K562 (cell line): ENCODE measurements around the gene DNAH17. TPM values are rescaled to one million over a fixed set of nuclear protein-coding genes. Genes with fewer than 3 reads are reported as not detected.

Experiments
- ATAC-seq: fragments of 200-7000 bp; cut with Tn5 transposase; 3 replicates; pipeline ENCODE4 v1.9.1; 2020; ENCODE audit warnings: moderate library complexity
- BruUV-seq: library from RNA; stranded (reverse); fragments of 400-500 nt; replicated peaks from 2 replicates; lab custom pipeline; 2021; lab: Mats Ljungman, UMichigan
- CTCF ChIA-PET: fragments of 300-600 bp; formaldehyde crosslinking; extraction: SDS; loops from one replicate; lab custom pipeline; 2021; ENCODE audit warnings: low intra/inter-chr PET ratio; lab: Yijun Ruan, JAX
- POLR2A ChIA-PET: fragments of 300-600, 350-650 bp; sonication (Branson Sonifier 250); formaldehyde crosslinking; extraction: SDS; loops from one replicate; lab custom pipeline; 2021; ENCODE audit warnings: antibody characterized with exemption, inconsistent platforms; lab: Yijun Ruan, JAX
- DNase-seq, 4 experiments: peaks; one replicate each; pipeline versions ENCODE4 v3.0.0 to v3.0.0-alpha.2; 2011 to 2018; ENCODE audit warnings: low spot score in 3 of 4, mixed read lengths in 3 of 4; ENCODE audit errors: extremely low read depth in 1 of 4
- FAIRE-seq: peaks from 2 replicates; lab custom pipeline; 2011; peaks lifted over from hg19 to GRCh38; lab: Jason Lieb, UNC
- H2AFZ ChIP-seq: 2 replicates; pipeline ENCODE4 v1.6.0; 2011; ENCODE audit warnings: low read depth, low read length, control low read depth, inconsistent platforms
- H3K27ac ChIP-seq: fragments of 200-600 bp; 3 replicates; pipeline ENCODE4 v1.8.0; 2011; ENCODE audit warnings: low read depth, mild to moderate bottlenecking, control low read depth, inconsistent platforms, low read length, moderate library complexity, mixed read lengths; ENCODE audit errors: extremely low read depth
- H3K27me3 ChIP-seq, 2 experiments: fragments of 300-600 bp in 1 of 2; 2 replicates in 1 of 2; 3 replicates in 1 of 2; pipeline versions ENCODE4 v1.6.0 to v1.8.0; 2011; ENCODE audit warnings: inconsistent platforms in 2 of 2, low read length in 2 of 2, mild to moderate bottlenecking in 1 of 2, mixed read lengths in 1 of 2, moderate library complexity in 1 of 2; ENCODE audit not compliant: control insufficient read depth in 2 of 2, insufficient read depth in 2 of 2
- H3K36me3 ChIP-seq: fragments of 300-600 bp; 3 replicates; pipeline ENCODE4 v1.8.0; 2011; ENCODE audit warnings: mild to moderate bottlenecking, low read length, inconsistent platforms; ENCODE audit not compliant: control insufficient read depth, insufficient read depth
- H3K4me1 ChIP-seq, 2 experiments: fragments of 200-600 bp in 1 of 2; replicated peaks in 1 of 2; 2 replicates in 1 of 2; 3 replicates in 1 of 2; pipeline versions ENCODE4 v1.5.1 to v1.8.0; 2011; ENCODE audit warnings: inconsistent platforms in 2 of 2, low read length in 2 of 2, mild to moderate bottlenecking in 1 of 2, mixed read lengths in 1 of 2, moderate library complexity in 1 of 2; ENCODE audit not compliant: control insufficient read depth in 2 of 2, insufficient read depth in 2 of 2
- H3K4me2 ChIP-seq: 2 replicates; pipeline ENCODE4 v1.6.1; 2011; ENCODE audit warnings: low read length, control low read depth, inconsistent platforms, mixed read lengths; ENCODE audit not compliant: insufficient read depth
- H3K4me3 ChIP-seq: fragments of 200-600 bp; sonication (generic), shearing (Covaris generic); 2 replicates; pipeline ENCODE4 v1.5.1; 2016; ENCODE audit warnings: control low read depth, inconsistent platforms
- H3K79me2 ChIP-seq: fragments of 200-600 bp; 3 replicates; pipeline ENCODE4 v1.8.0; 2011; ENCODE audit warnings: low read length, inconsistent platforms; ENCODE audit not compliant: control insufficient read depth, insufficient read depth
- H3K9ac ChIP-seq, 2 experiments: 2 replicates each; pipeline versions ENCODE4 v1.6.0 to v1.6.1; 2011; ENCODE audit warnings: low read depth in 2 of 2, low read length in 2 of 2, control low read depth in 1 of 2, inconsistent platforms in 1 of 2, mild to moderate bottlenecking in 1 of 2, mixed read lengths in 1 of 2; ENCODE audit not compliant: insufficient read depth in 1 of 2
- H3K9me1 ChIP-seq: one replicate; pipeline ENCODE4 v1.6.0; 2011; ENCODE audit warnings: inconsistent platforms, mild to moderate bottlenecking, low read length, moderate library complexity; ENCODE audit not compliant: control insufficient read depth, insufficient read depth
- H3K9me3 ChIP-seq: replicated peaks from 2 replicates; pipeline ENCODE4 v1.5.1; 2011; ENCODE audit warnings: low read depth, low read length, inconsistent platforms; ENCODE audit not compliant: control insufficient read depth, insufficient read depth
- H4K20me1 ChIP-seq: replicated peaks from 2 replicates; pipeline ENCODE4 v1.6.1; 2011; ENCODE audit warnings: low read length, inconsistent platforms, mixed read lengths; ENCODE audit not compliant: control insufficient read depth, insufficient read depth
- CHAMP1 ChIP-seq: fragments of 450-650 bp; IDR thresholded peaks from 2 replicates; pipeline ENCODE4 v1.6.1; 2016; ENCODE audit warnings: mild to moderate bottlenecking
- DDX20 ChIP-seq: fragments of 450-650 bp; IDR thresholded peaks from 2 replicates; pipeline ENCODE4 v1.6.1; 2016; ENCODE audit warnings: missing genetic modification characterization, low read depth, mild to moderate bottlenecking, missing compliant biosample characterization, moderate library complexity
- GTF2E2 ChIP-seq: fragments of 200-800 bp; sonication (Bioruptor generic); IDR thresholded peaks from 2 replicates; pipeline ENCODE4 v1.6.1; 2016; ENCODE audit warnings: missing genetic modification characterization, missing compliant biosample characterization
- MCM3 ChIP-seq: fragments of 450-650 bp; IDR thresholded peaks from 2 replicates; pipeline ENCODE4 v1.6.1; 2016
- MCM7 ChIP-seq, 2 experiments: fragments of 450-650 bp; IDR thresholded peaks; 2 replicates each; pipeline ENCODE4 v1.6.1; 2016 to 2018
- MYNN ChIP-seq, 2 experiments: sonication (generic); formaldehyde crosslinking in 1 of 2; IDR thresholded peaks; 2 replicates each; pipeline versions ENCODE4 v1.5.0 to v1.6.1; 2016 to 2020; ENCODE audit warnings: antibody characterized with exemption in 1 of 2, missing genetic modification reagents in 1 of 2
- NCOA4 ChIP-seq: fragments of 450-650 bp; IDR thresholded peaks from 2 replicates; pipeline ENCODE4 v1.6.1; 2018; ENCODE audit warnings: mild to moderate bottlenecking; ENCODE audit not compliant: partially characterized antibody
- NR3C1 ChIP-seq: sonication (generic); formaldehyde crosslinking; IDR thresholded peaks from 2 replicates; pipeline ENCODE4 v1.8.1; 2022; ENCODE audit warnings: missing genetic modification reagents
- NUFIP1 ChIP-seq: fragments of 450-650 bp; IDR thresholded peaks from 2 replicates; pipeline ENCODE4 v1.6.1; 2018; ENCODE audit not compliant: partially characterized antibody
- PRPF4 ChIP-seq: fragments of 200-400 bp; formaldehyde crosslinking; IDR thresholded peaks from one replicate; pipeline ENCODE4 v1.6.1; 2017; ENCODE audit warnings: low read length, low read depth, mild to moderate bottlenecking; ENCODE audit not compliant: insufficient read depth, poor library complexity, severe bottlenecking
- RB1 ChIP-seq: fragments of 450-650 bp; IDR thresholded peaks from 2 replicates; pipeline ENCODE4 v1.6.1; 2017; ENCODE audit warnings: low read depth, mild to moderate bottlenecking
- RCOR1 ChIP-seq, 2 experiments: IDR thresholded peaks; 2 replicates each; pipeline ENCODE4 v1.6.1; 2012; ENCODE audit warnings: low read depth in 2 of 2, low read length in 2 of 2, borderline replicate concordance in 1 of 2, improper control_type of control experiment in 1 of 2
- SETDB1 ChIP-seq: IDR thresholded peaks from one replicate; pipeline ENCODE4 v1.6.1; 2012; ENCODE audit warnings: low read length, control low read depth, inconsistent platforms
- STAT5B ChIP-seq: fragments of 250-450 bp; sonication (Bioruptor Pico); IDR thresholded peaks from 2 replicates; pipeline ENCODE4 v1.8.0; 2021; ENCODE audit warnings: mild to moderate bottlenecking, inconsistent platforms
- TEAD4 ChIP-seq, 2 experiments: sonication (generic) in 1 of 2; formaldehyde crosslinking in 1 of 2; IDR thresholded peaks; 2 replicates each; pipeline versions ENCODE4 v1.6.1 to v1.8.0; 2012 to 2022; ENCODE audit warnings: borderline replicate concordance in 1 of 2, inconsistent platforms in 1 of 2, low read length in 1 of 2, mild to moderate bottlenecking in 1 of 2, missing genetic modification reagents in 1 of 2
- THAP7 ChIP-seq: fragments of 250-450 bp; sonication (Bioruptor Pico); IDR thresholded peaks from 2 replicates; pipeline ENCODE4 v1.5.0; 2021
- ZFP91 ChIP-seq: sonication (generic); formaldehyde crosslinking; IDR thresholded peaks from 2 replicates; pipeline ENCODE4 v1.8.0; 2022; ENCODE audit warnings: mild to moderate bottlenecking, missing genetic modification reagents
- ZNF165 ChIP-seq: fragments of 250-450 bp; sonication (Bioruptor Pico); IDR thresholded peaks from 2 replicates; pipeline ENCODE4 v1.4.0; 2020; ENCODE audit warnings: borderline replicate concordance
- ZNF41 ChIP-seq: fragments of 250-450 bp; sonication (Bioruptor Pico); conservative IDR thresholded peaks from 2 replicates; pipeline ENCODE4 v1.4.0; 2020; ENCODE audit warnings: mild to moderate bottlenecking
- WGBS: fragments of 100-300 bp; shearing (Covaris generic); methylation state at CpG from one replicate; pipeline ENCODE4 v1.1.6; 2016; ENCODE audit warnings: low coverage, mixed read lengths; ENCODE audit not compliant: insufficient coverage; ENCODE audit errors: missing lambda C conversion rate; 5-methylcytosine and 5-hydroxymethylcytosine counted together
- in situ Hi-C: fragments of 300-500 bp; cut with MboI; formaldehyde crosslinking; loops from 4 replicates; pipeline ENCODE4 v1.15.0; 2018; ENCODE audit warnings: inconsistent platforms, mixed read lengths
- intact Hi-C: fragments of 100-400 bp; cut with micrococcal nuclease; formaldehyde crosslinking; loops from 2 replicates; pipeline ENCODE4 v1.14.2; 2022
- polyA plus RNA-seq, 8 experiments: library from polyadenylated mRNA; depleted of rRNA in 4 of 8; stranded (reverse) in 5 of 8; unstranded in 3 of 8; fragments of >200 nt; fragmentation: Nextera tagmentation in 2 of 8; fragmentation: Illumina TruSeq in 1 of 8; extraction: Ambion mirVana in 2 of 8; extraction: Trizol in 1 of 8; gene quantifications; 2 replicates each; pipeline versions ENCODE4 v1.2.1 to v1.2.3, GENCODE V29; 2011 to 2014; ENCODE audit warnings: inconsistent platforms in 1 of 8, missing spikeins in 1 of 8
- total RNA-seq, 7 experiments: library from RNA; depleted of rRNA in 6 of 7; stranded (reverse); fragments of >200 nt in 6 of 7; fragmentation: Illumina TruSeq in 2 of 7; extraction: Trizol in 2 of 7; gene quantifications; 2 replicates each; pipeline versions ENCODE4 v1.2.1 to v1.2.3, GENCODE V29; 2011 to 2021; ENCODE audit warnings: low replicate concordance in 1 of 7

DNAH17 gene
- total and polyA plus RNA-seq, 9 of the 15 experiments (the other 6 are each of a cell fraction or from before 2014, with no cell fraction given) = under 0.01 to 0.06 (median 0.03) TPM; not detected in 5

GRCh38 chr17:78383725-78384471 lies 193.3 kb downstream of the DNAH17 start:
- WGBS = 77% methylated on average over 15 of the region's 15 CpGs
- no peak overlapping the region for H3K4me3 ChIP-seq
- H3K4me1 ChIP-seq = peaks cover 31 to 34% of the 10 kb centered on the region in 2 experiments
- peaks cover 8% of the 10 kb centered on the region for H3K9me1 ChIP-seq
- DNase-seq = no peak
- ATAC-seq = no peak
- no peaks in the 10 kb centered on the region for H3K9me3 ChIP-seq
- H4K20me1 ChIP-seq = peaks cover 32% of the 10 kb centered on the region
- no peak for FAIRE-seq
- ChIA-PET POLR2A (interaction anchor here (0.7 kb wide), 1 partner anchor 95 kb away, joined by 4 read pairs; no protein-coding TSS in a partner anchor), CTCF (no interaction called here)
- no peak overlapping the region for H3K27ac ChIP-seq
- H3K79me2 ChIP-seq = peaks cover 96% of the 10 kb centered on the region
- H3K4me2 ChIP-seq = no peak overlapping the region
- intact Hi-C loops = no loop called here
- in situ Hi-C loops = no loop called here
- peaks cover 40% of the 10 kb centered on the region; the same call in 2 of the 3 replicates for H3K36me3 ChIP-seq
- H3K9ac ChIP-seq = no peak overlapping the region
- H3K27me3 ChIP-seq = no peaks in the 10 kb centered on the region
- BruUV-seq = no TSS peak
- H2AFZ ChIP-seq = no peak overlapping the region
- TF ChIP-seq MCM3 (no peak), DDX20 (no peak), RCOR1 (IDR thresholded peaks at IDR 0.05; ENCODE audit: borderline replicate concordance in 1 of 2, low read depth in 2 of 2, low read length in 2 of 2) (no peak), MCM7 (IDR thresholded peaks at IDR 0.05) (no peak), TEAD4 (IDR thresholded peaks at IDR 0.05; ENCODE audit: low read length) (no peak), TEAD4 (CRISPR knock-in tag; IDR thresholded peaks at IDR 0.05; ENCODE audit: borderline replicate concordance) (no peak), GTF2E2 (tag) (no peak), PRPF4 (no peak), NUFIP1 (no peak), STAT5B (CRISPR knock-in tag) (no peak), ZFP91 (CRISPR knock-in tag) (no peak), MYNN (IDR thresholded peaks at IDR 0.05) (no peak), MYNN (CRISPR knock-in tag; IDR thresholded peaks at IDR 0.05) (no peak), RB1 (no peak), ZNF41 (CRISPR knock-in tag) (no peak), NR3C1 (no peak), CHAMP1 (no peak), NCOA4 (no peak), ZNF165 (CRISPR knock-in tag) (no peak), THAP7 (CRISPR knock-in tag) (no peak), SETDB1 (no peak)
